KMS-11 (cell line): ENCODE measurements around the gene CNRIP1.

Experiments
- H2AFZ ChIP-seq: fragments of 200-600 bp; sonication (generic); 2 replicates; pipeline ENCODE4 v1.6.1; 2016; ENCODE audit warnings: antibody characterized with exemption, mixed run types, low read depth
- H3K27ac ChIP-seq: fragments of 200-600 bp; sonication (generic); 2 replicates; pipeline ENCODE4 v1.6.1; 2016; ENCODE audit warnings: mild to moderate bottlenecking, mixed run types
- H3K27me3 ChIP-seq: fragments of 200-600 bp; sonication (generic); 2 replicates; pipeline ENCODE4 v1.6.1; 2017; ENCODE audit warnings: mild to moderate bottlenecking, low read depth, mixed run types, moderate library complexity; ENCODE audit not compliant: insufficient read depth
- H3K36me3 ChIP-seq: fragments of 200-600 bp; sonication (generic); 2 replicates; pipeline ENCODE4 v1.6.1; 2017; ENCODE audit warnings: mild to moderate bottlenecking, mixed run types; ENCODE audit not compliant: insufficient read depth
- H3K4me1 ChIP-seq: fragments of 200-600 bp; sonication (generic); 2 replicates; pipeline ENCODE4 v1.6.1; 2016; ENCODE audit warnings: mild to moderate bottlenecking, low read depth, mixed run types; ENCODE audit not compliant: poor library complexity, severe bottlenecking
- H3K4me2 ChIP-seq: fragments of 200-600 bp; sonication (generic); 2 replicates; pipeline ENCODE4 v1.7.0; 2016; ENCODE audit warnings: mild to moderate bottlenecking, mixed run types
- H3K4me3 ChIP-seq: fragments of 200-600 bp; sonication (generic); IDR thresholded peaks from 2 replicates; pipeline ENCODE4 v1.6.1; 2017; ENCODE audit warnings: low read depth, low read length, mixed read lengths; ENCODE audit not compliant: insufficient read depth
- H3K79me2 ChIP-seq: fragments of 200-600 bp; sonication (generic); 2 replicates; pipeline ENCODE4 v1.6.1; 2016; ENCODE audit warnings: low read depth, mixed run types; ENCODE audit not compliant: insufficient read depth
- H3K9ac ChIP-seq: fragments of 200-600 bp; sonication (generic); 2 replicates; pipeline ENCODE4 v1.6.1; 2016; ENCODE audit warnings: mild to moderate bottlenecking, mixed run types
- H4K20me1 ChIP-seq: fragments of 200-600 bp; sonication (generic); 2 replicates; pipeline ENCODE4 v1.6.1; 2016; ENCODE audit warnings: mild to moderate bottlenecking, mixed run types; ENCODE audit not compliant: insufficient read depth
- TF ChIP-seq, protein P1 (sequence below): fragments of 200-600 bp; sonication (generic); conservative IDR thresholded peaks from 2 replicates; pipeline ENCODE4 v1.6.1; 2017; ENCODE audit warnings: low read depth, mild to moderate bottlenecking, antibody characterized with exemption, low read length, moderate library complexity, mixed read lengths

CNRIP1 gene

DNA sequence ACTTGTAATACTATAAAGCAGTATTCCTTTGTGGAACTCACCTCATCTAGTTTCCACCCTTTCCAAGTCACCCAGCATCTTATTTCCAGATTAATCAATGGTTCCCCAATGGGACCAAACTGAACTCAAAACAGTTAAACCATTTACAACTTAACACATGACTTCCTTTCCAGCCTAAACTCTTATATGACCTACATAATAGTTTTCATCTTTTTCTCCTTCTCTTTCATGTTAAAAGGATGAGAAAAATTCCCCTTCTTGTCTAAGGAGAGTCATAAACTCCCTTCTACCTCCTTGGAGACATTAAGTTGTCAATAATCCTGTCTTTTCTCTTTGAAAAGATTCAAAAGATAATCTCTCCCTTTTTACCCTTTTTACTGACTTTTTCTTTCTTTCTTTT, 74.1 kb downstream of the CNRIP1 start:
- H3K4me2 ChIP-seq, result no peak overlapping the region
- peaks cover 93% of the 10 kb centered on the region for H4K20me1 ChIP-seq

DNA sequence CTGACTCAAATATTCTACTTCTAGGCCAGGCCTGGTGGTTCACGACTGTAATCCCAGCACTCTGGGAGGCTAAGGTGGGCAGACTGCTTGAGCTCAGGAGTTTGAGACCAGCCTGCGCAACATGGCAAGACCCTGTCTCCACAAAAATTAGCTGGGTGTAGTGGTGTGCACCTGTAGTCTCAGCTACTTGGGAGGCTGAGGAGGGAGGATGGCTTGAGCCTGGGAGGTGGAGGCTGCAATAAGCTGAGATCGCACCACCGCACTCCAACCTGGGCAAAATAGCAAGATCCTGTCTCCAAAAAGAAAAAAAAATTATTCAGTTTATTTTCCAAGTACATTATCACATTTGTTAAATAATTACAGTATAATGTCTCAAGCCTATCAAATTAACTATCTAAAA, 74.7 kb downstream of the CNRIP1 start:
- Histone ChIP-seq H3K9ac (no peak overlapping the region), H3K27ac (no peak overlapping the region), H3K4me1 (peaks cover 68% of the 10 kb centered on the region), H3K79me2 (peaks cover 100% of the 10 kb centered on the region), H4K20me1 (peaks cover 93% of the 10 kb centered on the region), H3K36me3 (no peaks in the 10 kb centered on the region), H3K27me3 (no peaks in the 10 kb centered on the region), H2AFZ (no peak overlapping the region), H3K4me2 (no peak overlapping the region), H3K4me3 (no peak overlapping the region)
- TF ChIP-seq, protein P1, sequence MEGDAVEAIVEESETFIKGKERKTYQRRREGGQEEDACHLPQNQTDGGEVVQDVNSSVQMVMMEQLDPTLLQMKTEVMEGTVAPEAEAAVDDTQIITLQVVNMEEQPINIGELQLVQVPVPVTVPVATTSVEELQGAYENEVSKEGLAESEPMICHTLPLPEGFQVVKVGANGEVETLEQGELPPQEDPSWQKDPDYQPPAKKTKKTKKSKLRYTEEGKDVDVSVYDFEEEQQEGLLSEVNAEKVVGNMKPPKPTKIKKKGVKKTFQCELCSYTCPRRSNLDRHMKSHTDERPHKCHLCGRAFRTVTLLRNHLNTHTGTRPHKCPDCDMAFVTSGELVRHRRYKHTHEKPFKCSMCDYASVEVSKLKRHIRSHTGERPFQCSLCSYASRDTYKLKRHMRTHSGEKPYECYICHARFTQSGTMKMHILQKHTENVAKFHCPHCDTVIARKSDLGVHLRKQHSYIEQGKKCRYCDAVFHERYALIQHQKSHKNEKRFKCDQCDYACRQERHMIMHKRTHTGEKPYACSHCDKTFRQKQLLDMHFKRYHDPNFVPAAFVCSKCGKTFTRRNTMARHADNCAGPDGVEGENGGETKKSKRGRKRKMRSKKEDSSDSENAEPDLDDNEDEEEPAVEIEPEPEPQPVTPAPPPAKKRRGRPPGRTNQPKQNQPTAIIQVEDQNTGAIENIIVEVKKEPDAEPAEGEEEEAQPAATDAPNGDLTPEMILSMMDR, result no peak

More for the DNA sequence above, 74.1 kb downstream of the CNRIP1 start:
- TF ChIP-seq, protein P1, result no peak
- H3K27me3 ChIP-seq, result no peaks in the 10 kb centered on the region
- no peak overlapping the region for H2AFZ ChIP-seq
- no peaks in the 10 kb centered on the region for H3K36me3 ChIP-seq
- no peak overlapping the region for H3K9ac ChIP-seq
- H3K79me2 ChIP-seq, result peaks cover 100% of the 10 kb centered on the region
- H3K27ac ChIP-seq, result no peak overlapping the region
- no peak overlapping the region for H3K4me3 ChIP-seq
- peaks cover 74% of the 10 kb centered on the region for H3K4me1 ChIP-seq

DNA sequence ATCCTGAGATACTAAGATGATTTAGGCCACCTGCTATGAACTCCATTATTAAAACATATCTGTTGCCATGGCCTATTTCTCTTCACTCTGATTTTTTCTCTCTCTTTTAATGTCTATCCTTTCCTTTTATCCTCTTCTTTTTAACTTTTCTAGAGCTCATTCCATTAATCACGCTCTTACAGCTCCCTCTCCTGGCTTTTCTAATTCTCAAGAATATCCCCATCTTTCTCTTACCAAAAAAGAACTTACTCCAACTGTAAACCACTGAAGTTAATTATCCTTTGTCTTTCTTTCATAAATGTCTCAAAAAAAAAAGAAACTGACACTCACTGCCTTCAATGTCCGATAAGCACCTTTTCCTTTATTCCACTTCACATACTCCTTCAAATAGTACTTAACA, 75.3 kb downstream of the CNRIP1 start:
- Histone ChIP-seq H3K4me3 (no peak overlapping the region), H3K27ac (no peak overlapping the region), H2AFZ (no peak overlapping the region), H3K4me2 (0 out of 2 replicates have a peak overlapping the region, but pooled peaks have one; percentile 5), H3K9ac (no peak overlapping the region), H4K20me1 (peaks cover 92% of the 10 kb centered on the region), H3K4me1 (peaks cover 67% of the 10 kb centered on the region), H3K36me3 (no peaks in the 10 kb centered on the region), H3K79me2 (peaks cover 100% of the 10 kb centered on the region), H3K27me3 (no peaks in the 10 kb centered on the region)
- TF ChIP-seq, protein P1, result no peak
